Endothelial cell (in vitro differentiated cells): ENCODE results near the gene LGALS3. TPM values are rescaled to one million over a fixed set of nuclear protein-coding genes. Genes with fewer than 3 reads are reported as not detected.

Experiments
- DNase-seq: peaks from one replicate; pipeline ENCODE4 v3.0.0; 2021; ENCODE audit warnings: low spot score
- H3K27ac Mint-ChIP-seq: one replicate; pipeline ENCODE4 v1.8.0; 2021; ENCODE audit warnings: mixed read lengths, inconsistent platforms; ENCODE audit not compliant: unreplicated experiment
- H3K27me3 Mint-ChIP-seq: one replicate; pipeline ENCODE4 v1.8.0; 2021; ENCODE audit warnings: mild to moderate bottlenecking, moderate library complexity, mixed read lengths, inconsistent platforms; ENCODE audit not compliant: unreplicated experiment
- H3K36me3 Mint-ChIP-seq: one replicate; pipeline ENCODE4 v1.8.0; 2021; ENCODE audit warnings: mild to moderate bottlenecking, low read depth, mixed read lengths, inconsistent platforms; ENCODE audit not compliant: unreplicated experiment
- H3K4me1 Mint-ChIP-seq: one replicate; pipeline ENCODE4 v1.8.0; 2021; ENCODE audit warnings: mild to moderate bottlenecking, mixed read lengths, inconsistent platforms; ENCODE audit not compliant: unreplicated experiment
- H3K4me3 Mint-ChIP-seq: one replicate; pipeline ENCODE4 v1.8.0; 2021; ENCODE audit warnings: mild to moderate bottlenecking, mixed read lengths, inconsistent platforms; ENCODE audit not compliant: unreplicated experiment
- H3K9me3 Mint-ChIP-seq: one replicate; pipeline ENCODE4 v1.8.0; 2021; ENCODE audit warnings: mixed read lengths, inconsistent platforms; ENCODE audit not compliant: unreplicated experiment
- total RNA-seq: library from RNA; stranded (reverse); fragmentation: NEBNext Ultra II Directional; extraction: Animal tissue kit (Norgen Biotek cat#: 25700); gene quantifications from one replicate; pipeline ENCODE4 v1.2.1, GENCODE V29; 2021; ENCODE audit not compliant: unreplicated experiment
- TF ChIP-seq, protein P1 (sequence below): fragments of 200-600 bp; sonication (generic); IDR thresholded peaks from one replicate; pipeline ENCODE4 v1.5.0; 2021; ENCODE audit warnings: antibody characterized with exemption; ENCODE audit not compliant: unreplicated experiment

The LGALS3 gene
- total RNA-seq, 1 donor from 2014 or later = 4.1 TPM

DNA sequence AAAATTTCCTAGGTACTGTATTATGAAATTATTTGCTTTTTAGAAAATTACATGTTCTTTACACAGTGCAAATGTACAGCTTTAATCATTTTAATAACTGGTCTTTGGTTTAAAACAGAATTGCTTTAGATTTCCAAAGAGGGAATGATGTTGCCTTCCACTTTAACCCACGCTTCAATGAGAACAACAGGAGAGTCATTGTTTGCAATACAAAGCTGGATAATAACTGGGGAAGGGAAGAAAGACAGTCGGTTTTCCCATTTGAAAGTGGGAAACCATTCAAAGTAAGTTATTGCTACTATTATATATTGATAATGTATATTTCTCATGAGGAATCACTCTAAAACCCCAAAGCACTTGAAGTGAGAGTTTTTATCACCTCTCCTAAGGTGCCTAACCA is 13.4 kb downstream of the LGALS3 start:
- Mint-ChIP-seq H3K4me3 (no peak overlapping the region), H3K36me3 (no peaks in the 10 kb centered on the region), H3K9me3 (no peaks in the 10 kb centered on the region), H3K27ac (no peak overlapping the region), H3K4me1 (no peaks in the 10 kb centered on the region), H3K27me3 (no peaks in the 10 kb centered on the region)
- no peak for DNase-seq
- TF ChIP-seq, protein P1, sequence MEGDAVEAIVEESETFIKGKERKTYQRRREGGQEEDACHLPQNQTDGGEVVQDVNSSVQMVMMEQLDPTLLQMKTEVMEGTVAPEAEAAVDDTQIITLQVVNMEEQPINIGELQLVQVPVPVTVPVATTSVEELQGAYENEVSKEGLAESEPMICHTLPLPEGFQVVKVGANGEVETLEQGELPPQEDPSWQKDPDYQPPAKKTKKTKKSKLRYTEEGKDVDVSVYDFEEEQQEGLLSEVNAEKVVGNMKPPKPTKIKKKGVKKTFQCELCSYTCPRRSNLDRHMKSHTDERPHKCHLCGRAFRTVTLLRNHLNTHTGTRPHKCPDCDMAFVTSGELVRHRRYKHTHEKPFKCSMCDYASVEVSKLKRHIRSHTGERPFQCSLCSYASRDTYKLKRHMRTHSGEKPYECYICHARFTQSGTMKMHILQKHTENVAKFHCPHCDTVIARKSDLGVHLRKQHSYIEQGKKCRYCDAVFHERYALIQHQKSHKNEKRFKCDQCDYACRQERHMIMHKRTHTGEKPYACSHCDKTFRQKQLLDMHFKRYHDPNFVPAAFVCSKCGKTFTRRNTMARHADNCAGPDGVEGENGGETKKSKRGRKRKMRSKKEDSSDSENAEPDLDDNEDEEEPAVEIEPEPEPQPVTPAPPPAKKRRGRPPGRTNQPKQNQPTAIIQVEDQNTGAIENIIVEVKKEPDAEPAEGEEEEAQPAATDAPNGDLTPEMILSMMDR = no peak

DNA sequence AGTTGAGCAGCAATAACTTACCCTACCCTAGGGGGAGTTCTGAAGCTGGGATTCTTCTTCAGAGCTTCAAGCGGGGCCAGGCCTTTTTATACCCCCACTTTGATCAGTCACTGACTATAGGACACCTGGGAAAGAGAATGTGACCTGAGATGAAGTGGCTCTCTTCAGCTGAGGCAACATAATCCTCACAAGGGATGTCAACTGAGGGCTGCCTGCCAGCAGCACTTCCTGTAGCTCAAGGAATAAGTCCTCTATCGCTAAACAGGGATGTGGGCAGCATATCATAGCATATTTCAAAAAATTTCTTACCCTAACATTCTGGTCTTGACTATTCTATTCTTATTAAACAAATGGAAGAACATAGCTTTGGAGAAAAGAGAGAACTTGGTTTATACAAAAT is 17.4 kb downstream of the LGALS3 start:
- Mint-ChIP-seq H3K27ac (no peak overlapping the region), H3K27me3 (no peaks in the 10 kb centered on the region), H3K4me3 (no peak overlapping the region), H3K36me3 (no peaks in the 10 kb centered on the region), H3K9me3 (no peaks in the 10 kb centered on the region), H3K4me1 (no peaks in the 10 kb centered on the region)
- no peak for DNase-seq
- TF ChIP-seq, protein P1 = no peak

DNA sequence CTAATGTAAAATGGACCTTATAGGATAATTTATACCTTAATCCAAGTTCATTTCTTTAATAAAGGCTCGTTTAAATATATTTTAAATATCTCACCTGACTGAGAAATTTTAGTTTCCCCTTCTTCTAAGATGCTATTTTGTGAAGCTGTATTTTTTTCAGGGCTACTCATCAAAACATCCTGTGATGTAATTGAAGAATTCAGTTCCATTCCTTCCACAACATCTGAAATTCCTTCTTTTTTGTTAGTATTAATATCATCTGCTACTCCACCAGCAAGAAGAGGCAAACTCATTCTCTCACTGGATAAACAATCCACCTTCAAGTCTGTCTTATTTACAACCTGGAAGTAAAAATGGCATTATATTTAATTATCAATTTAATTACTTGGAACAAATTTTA is 22.5 kb downstream of the LGALS3 start:
- Mint-ChIP-seq H3K27me3 (no peaks in the 10 kb centered on the region), H3K36me3 (no peaks in the 10 kb centered on the region), H3K4me1 (no peaks in the 10 kb centered on the region), H3K27ac (no peak overlapping the region), H3K4me3 (no peak overlapping the region), H3K9me3 (no peaks in the 10 kb centered on the region)
- TF ChIP-seq, protein P1 = no peak
- no peak for DNase-seq

DNA sequence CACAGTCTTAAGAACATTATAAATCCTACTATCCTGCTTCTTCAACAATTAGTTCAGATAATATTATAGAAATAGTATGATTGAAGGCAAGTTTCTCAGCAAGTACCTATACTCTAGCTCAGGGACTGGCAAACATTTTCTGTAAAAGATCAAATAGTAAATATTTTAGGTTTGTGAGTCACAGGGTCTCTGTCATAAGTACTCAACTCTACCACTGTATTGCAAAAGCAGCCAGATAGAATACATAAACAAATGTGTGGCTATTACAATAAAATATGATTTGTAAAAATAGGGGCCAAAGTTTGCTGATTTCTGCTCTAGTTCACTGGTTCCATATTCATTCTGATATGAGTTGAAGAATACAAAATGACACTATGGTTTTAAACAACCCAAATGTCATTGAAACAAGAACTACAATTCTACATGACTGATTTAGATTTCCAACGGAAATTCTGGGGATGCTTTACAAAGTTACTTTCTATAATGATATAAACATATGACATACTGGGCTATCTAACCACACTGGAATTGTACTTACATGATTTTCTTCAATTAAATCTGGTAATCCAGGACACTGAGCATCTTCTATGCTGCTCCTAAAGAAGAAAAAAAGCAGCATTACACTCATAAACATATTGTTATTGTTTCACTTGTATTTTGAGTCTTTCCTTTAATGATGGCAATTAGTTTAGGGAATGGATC is 23.2 kb downstream of the LGALS3 start:
- no peaks in the 10 kb centered on the region for H3K9me3 Mint-ChIP-seq
- H3K27ac Mint-ChIP-seq = no peak overlapping the region
- no peaks in the 10 kb centered on the region for H3K27me3 Mint-ChIP-seq
- H3K36me3 Mint-ChIP-seq = no peaks in the 10 kb centered on the region
- TF ChIP-seq, protein P1 = no peak
- no peaks in the 10 kb centered on the region for H3K4me1 Mint-ChIP-seq
- no peak for DNase-seq
- no peak overlapping the region for H3K4me3 Mint-ChIP-seq

DNA sequence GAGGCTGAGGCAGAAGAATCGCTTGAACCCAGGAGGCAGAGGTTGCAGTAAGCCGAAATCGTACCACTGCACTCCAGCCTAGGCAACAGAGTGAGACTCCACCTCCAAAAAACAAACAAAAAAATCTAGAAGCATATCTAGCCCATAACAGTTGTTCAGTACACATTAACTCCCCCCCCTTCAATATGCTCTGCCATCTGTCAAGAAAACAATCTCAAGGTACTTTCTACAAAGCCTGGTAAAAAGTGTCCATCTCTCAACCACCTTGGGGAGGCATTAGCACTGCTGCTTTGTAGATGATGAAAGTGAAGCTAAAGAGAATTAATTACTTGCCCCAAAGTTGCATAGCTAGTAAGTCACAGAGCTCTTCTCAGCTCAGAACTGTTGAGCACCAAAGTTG is 24.9 kb downstream of the LGALS3 start:
- Mint-ChIP-seq H3K4me3 (no peak overlapping the region), H3K4me1 (no peaks in the 10 kb centered on the region), H3K36me3 (no peaks in the 10 kb centered on the region)

More for the DNA sequence above, 24.9 kb downstream of the LGALS3 start:
- H3K27ac Mint-ChIP-seq = no peak overlapping the region
- DNase-seq = no peak
- no peaks in the 10 kb centered on the region for H3K27me3 Mint-ChIP-seq
- TF ChIP-seq, protein P1 = no peak
- no peaks in the 10 kb centered on the region for H3K9me3 Mint-ChIP-seq
